ENCODE data around the gene FOXP1.

- no peak for TF ChIP-seq EZH2 (IDR thresholded peaks at IDR 0.05; ENCODE audit: borderline replicate concordance, low read depth, low read length, poor library complexity, severe bottlenecking)
- no peak for TF ChIP-seq CTCF (conservative IDR thresholded peaks at IDR 0.05; ENCODE audit: low read depth, low read length)
Observed at GRCh38 chr3:71533588-71533987, 49.9 kb downstream of the FOXP1 start.
